B cell (primary cell): ENCODE results near the gene BAHCC1. TPM values are rescaled to one million over a fixed set of nuclear protein-coding genes. Genes with fewer than 3 reads are reported as not detected.

ENCODE experiments used
- ATAC-seq: fragments of 200-7000 bp; cut with Tn5 transposase; one replicate; pipeline ENCODE4 v1.10.0; 2021; ENCODE audit warnings: low read depth, mild to moderate bottlenecking, moderate number of reproducible peaks, moderate library complexity
- CTCF ChIA-PET: fragments of 350-600 bp; sonication (Branson Sonifier 250); formaldehyde crosslinking; loops from one replicate; lab custom pipeline; 2021; ENCODE audit warnings: antibody characterized with exemption, inconsistent platforms; lab: Charles Lee
- POLR2A ChIA-PET: fragments of 350-600 bp; sonication (Branson Sonifier 250); formaldehyde crosslinking; loops from one replicate; lab custom pipeline; 2021; ENCODE audit warnings: antibody characterized with exemption; lab: Charles Lee
- DNase-seq: peaks from one replicate; pipeline ENCODE4 v3.0.0; 2013
- H2AFZ ChIP-seq: 2 replicates; pipeline ENCODE4 v1.6.1; 2012; ENCODE audit warnings: mild to moderate bottlenecking, low read depth, low read length; ENCODE audit not compliant: insufficient read depth, poor library complexity, severe bottlenecking
- H3K27ac ChIP-seq, 2 donors: 1 replicate in 1 of 2; 2 replicates in 1 of 2; pipeline ENCODE4 v1.5.1; 2012 to 2013; ENCODE audit warnings: low read length in 2 of 2, mild to moderate bottlenecking in 2 of 2, moderate library complexity in 1 of 2
- H3K27me3 ChIP-seq, 4 experiments: fragments of 200-600 bp in 1 of 4; sonication (generic) in 1 of 4; replicated peaks in 1 of 4; 1 replicate in 2 of 4; 2 replicates in 2 of 4; pipeline versions ENCODE4 v1.6.1 to v1.7.0; 2013 to 2016; ENCODE audit warnings: low read length in 3 of 4, mild to moderate bottlenecking in 2 of 4, mixed read lengths in 1 of 4, moderate library complexity in 1 of 4; ENCODE audit not compliant: insufficient read depth in 4 of 4, control insufficient read depth in 3 of 4; ENCODE audit errors: control extremely low read depth in 1 of 4
- H3K36me3 ChIP-seq, 2 experiments: replicated peaks in 1 of 2; 1 replicate in 1 of 2; 2 replicates in 1 of 2; pipeline versions ENCODE4 v1.6.1 to v1.7.1; 2013; ENCODE audit warnings: low read length in 1 of 2; ENCODE audit not compliant: insufficient read depth in 2 of 2, control insufficient read depth in 1 of 2; ENCODE audit errors: control extremely low read depth in 1 of 2, extremely low read depth in 1 of 2
- H3K4me1 ChIP-seq, 2 donors: fragments of 200-600 bp in 1 of 2; sonication (generic) in 1 of 2; 1 replicate in 1 of 2; 2 replicates in 1 of 2; pipeline versions ENCODE4 v1.5.1 to v1.6.1; 2013 to 2017; ENCODE audit warnings: low read length in 2 of 2; ENCODE audit not compliant: control insufficient read depth in 2 of 2, insufficient read depth in 2 of 2
- H3K4me2 ChIP-seq: replicated peaks from 2 replicates; pipeline ENCODE3; 2012; ENCODE audit warnings: mild to moderate bottlenecking, low read depth, low read length; ENCODE audit not compliant: poor library complexity, severe bottlenecking
- H3K4me3 ChIP-seq, 5 experiments: fragments of 200-600 bp in 1 of 5; sonication (generic) in 1 of 5; 1 replicate in 3 of 5; 2 replicates in 2 of 5; pipeline versions ENCODE4 v1.5.1 to v1.7.0; 2011 to 2016; ENCODE audit warnings: low read length in 4 of 5, mild to moderate bottlenecking in 4 of 5, low read depth in 2 of 5, control low read depth in 1 of 5, moderate library complexity in 1 of 5; ENCODE audit not compliant: insufficient read depth in 1 of 5; ENCODE audit errors: control extremely low read depth in 1 of 5, extremely low read depth in 1 of 5
- H3K79me2 ChIP-seq: fragments of 200-600 bp; sonication (generic); one replicate; pipeline ENCODE4 v1.6.0; 2016; ENCODE audit warnings: low read length; ENCODE audit not compliant: control insufficient read depth, insufficient read depth
- H3K9ac ChIP-seq: fragments of 200-600 bp; sonication (generic); 2 replicates; pipeline ENCODE4 v1.6.1; 2017; ENCODE audit warnings: mild to moderate bottlenecking, low read length, moderate library complexity
- H3K9me3 ChIP-seq, 3 donors: one replicate each; pipeline versions ENCODE4 v1.6.1 to v1.7.1; 2013; ENCODE audit warnings: low read length in 2 of 3; ENCODE audit not compliant: control insufficient read depth in 2 of 3, insufficient read depth in 1 of 3; ENCODE audit errors: control extremely low read depth in 1 of 3
- H4K20me1 ChIP-seq: 2 replicates; pipeline ENCODE4 v1.6.0; 2012; ENCODE audit warnings: mild to moderate bottlenecking, low read length; ENCODE audit not compliant: insufficient read depth, control insufficient read depth, poor library complexity, severe bottlenecking
- H3K27ac Mint-ChIP-seq: one replicate; pipeline ENCODE4 v1.8.0; 2021; ENCODE audit warnings: mixed read lengths
- H3K27me3 Mint-ChIP-seq: one replicate; pipeline ENCODE4 v1.8.0; 2021; ENCODE audit warnings: mixed read lengths
- H3K4me1 Mint-ChIP-seq: one replicate; pipeline ENCODE4 v1.8.0; 2021; ENCODE audit warnings: mixed read lengths
- H3K4me3 Mint-ChIP-seq: one replicate; pipeline ENCODE4 v1.8.0; 2021; ENCODE audit warnings: mixed read lengths
- H3K9me3 Mint-ChIP-seq: one replicate; pipeline ENCODE4 v1.8.0; 2022; ENCODE audit warnings: mixed read lengths; ENCODE audit not compliant: insufficient read depth
- CTCF ChIP-seq: fragments of 200-600 bp; IDR thresholded peaks from one replicate; pipeline ENCODE4 v1.8.0; 2022; ENCODE audit warnings: antibody characterized with exemption, mild to moderate bottlenecking
- EZH2 ChIP-seq: IDR thresholded peaks from 2 replicates; pipeline ENCODE4 v1.6.1; 2012; ENCODE audit warnings: borderline replicate concordance, low read depth, mild to moderate bottlenecking, moderate library complexity, low read length; ENCODE audit not compliant: insufficient read depth, poor library complexity, severe bottlenecking
- WGBS: methylation state at CpG from one replicate; pipeline ENCODE4 v1.1.5; 2013; ENCODE audit warnings: missing lambda C conversion rate; ENCODE audit not compliant: insufficient coverage; 5-methylcytosine and 5-hydroxymethylcytosine counted together
- intact Hi-C: fragments of 100-400 bp; cut with micrococcal nuclease; formaldehyde crosslinking; loops from one replicate; pipeline ENCODE4 v1.10.0; 2022
- polyA plus RNA-seq: library from polyadenylated mRNA; depleted of rRNA; stranded (reverse); fragments of >200 nt; gene quantifications from 2 replicates; pipeline ENCODE4 v1.2.3, GENCODE V29; 2012
- total RNA-seq, 2 donors: library from RNA; stranded (reverse); fragments of 120-200 nt in 1 of 2; gene quantifications; 1 replicate in 1 of 2; 2 replicates in 1 of 2; pipeline versions ENCODE4 v1.2.3 to v1.2.4, GENCODE V29; 2013 to 2022

The BAHCC1 gene
- total and polyA plus RNA-seq, 2 donors (not counting 1 experiment from before 2014, with no cell fraction given) = 0.12 to 0.48 TPM

GRCh38 chr17:81364278-81365147 is 30.7 kb upstream of the BAHCC1 start:
- H3K4me3 Mint-ChIP-seq = no peak overlapping the region
- POLR2A ChIA-PET = no interaction called here

More at GRCh38 chr17:81364278-81365147, 30.7 kb upstream of the BAHCC1 start:
- CTCF ChIA-PET = no interaction called here
- peaks cover 16% of the 10 kb centered on the region for H3K4me1 Mint-ChIP-seq
- Histone ChIP-seq H3K4me1 (peaks cover 17% of the 10 kb centered on the region in 2 donors), H2AFZ (no peak overlapping the region), H3K4me3 (no peak overlapping the region), H3K27ac (no peak overlapping the region), H3K4me2 (peak overlapping the region; percentile 66), H4K20me1 (no peaks in the 10 kb centered on the region), H3K9me3 (peaks cover 0 to 11% (median 0%) of the 10 kb centered on the region in 3 donors), H3K79me2 (no peaks in the 10 kb centered on the region), H3K36me3 (no peaks in the 10 kb centered on the region), H3K9ac (no peak overlapping the region), H3K27me3 (peaks cover 0 to 50% (median 17%) of the 10 kb centered on the region in 4 experiments)
- H3K9me3 Mint-ChIP-seq = no peaks in the 10 kb centered on the region
- no peak overlapping the region for H3K27ac Mint-ChIP-seq
- ATAC-seq = no peak
- no peak for TF ChIP-seq EZH2
- no peak for TF ChIP-seq CTCF
- WGBS = 83% methylated on average over 23 of the region's 26 CpGs
- intact Hi-C loops = no loop called here
- peaks cover 44% of the 10 kb centered on the region for H3K27me3 Mint-ChIP-seq
- no peak for DNase-seq
